DMS153 treated with DMSO at 0.1 percent for 48 hours (cell line): ENCODE results near the gene TAS2R43.
"Not testable (repeated sequence)": the region's sequence is repeated elsewhere in the genome, so short reads cannot be mapped to it uniquely, and the experiment has no call there.

Experiments
- DNase-seq: peaks from one replicate; lab custom pipeline; 2025; ENCODE audit not compliant: unreplicated experiment; lab: John Stamatoyannopoulos, UW

Gene TAS2R43

GRCh38 chr12:11062194-11062593 lies 29.9 kb downstream of the TAS2R43 start, which contains the start of gene TAS2R46:
Gene TAS2R46 (minus strand): TSS chr12:11062294. CDS start chr12:11062294, 0 bp downstream.
- not testable (repeated sequence) for DNase-seq

GRCh38 chr12:11059784-11060183 lies 32.3 kb downstream of the TAS2R43 start:
- no peak for DNase-seq

DNA sequence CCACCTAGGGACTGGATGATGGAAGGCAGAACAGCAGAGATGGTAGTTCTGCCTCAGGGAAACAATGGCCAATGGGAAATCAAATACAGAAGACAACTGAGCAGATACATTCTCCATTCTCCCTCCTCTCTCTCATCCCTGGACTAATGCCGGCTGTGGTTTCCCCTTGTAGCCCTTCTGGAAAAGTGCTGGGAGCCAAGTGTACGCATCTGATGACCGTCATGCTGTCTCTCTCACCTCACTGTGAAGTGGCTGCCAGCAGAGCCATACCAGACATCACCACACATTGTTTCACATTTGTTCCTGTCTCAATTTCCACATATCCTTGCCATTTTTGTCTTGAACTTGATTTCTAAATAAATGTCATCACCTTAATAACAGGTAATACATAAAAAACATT lies 33.1 kb downstream of the TAS2R43 start:
- DNase-seq = no peak

DNA sequence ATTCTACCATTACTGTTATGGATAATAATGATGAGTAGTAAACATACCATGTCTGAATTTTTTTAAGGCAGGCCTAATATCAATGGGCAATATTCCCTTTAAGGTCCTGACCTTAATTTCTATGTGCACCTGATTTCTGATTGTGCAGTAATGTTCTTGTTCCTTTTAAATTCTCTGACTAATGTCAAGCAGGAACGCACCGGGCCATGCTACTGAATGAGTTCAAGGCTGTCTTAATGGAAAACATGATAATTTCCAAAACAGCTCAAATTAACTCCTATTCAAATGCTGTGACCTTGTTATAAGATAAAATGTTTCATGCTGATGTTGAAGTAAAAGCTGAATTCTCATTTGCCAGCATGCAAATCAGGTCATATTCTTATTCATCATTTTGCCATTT lies 36.8 kb downstream of the TAS2R43 start:
- DNase-seq = no peak

GRCh38 chr12:11049806-11050531 lies 42.1 kb downstream of the TAS2R43 start:
- DNase-seq = not testable (repeated sequence)

GRCh38 chr12:11041366-11041765 lies 50.7 kb downstream of the TAS2R43 start:
- DNase-seq = not testable (repeated sequence)
